Gastrocnemius medialis (tissue), 4 donors: Measurements from ENCODE around the gene ZNF571.

Experiments used
- POLR2A ChIP-seq, 2 donors: fragments of 450-650 bp; IDR thresholded peaks; one replicate each; pipeline ENCODE4 v1.6.1; 2017; ENCODE audit warnings: antibody characterized with exemption in 2 of 2, mild to moderate bottlenecking in 2 of 2, moderate library complexity in 2 of 2
- TF ChIP-seq, protein P1 (sequence below), 5 experiments: fragments of 450-650 bp in 3 of 5; fragments of 200-600 bp in 2 of 5; sonication (generic) in 2 of 5; IDR thresholded peaks in 4 of 5; conservative IDR thresholded peaks in 1 of 5; 1 replicate in 4 of 5; 2 replicates in 1 of 5; pipeline ENCODE4 v1.5.1; 2016 to 2019; ENCODE audit warnings: antibody characterized with exemption in 5 of 5, mild to moderate bottlenecking in 3 of 5, moderate library complexity in 3 of 5

DNA sequence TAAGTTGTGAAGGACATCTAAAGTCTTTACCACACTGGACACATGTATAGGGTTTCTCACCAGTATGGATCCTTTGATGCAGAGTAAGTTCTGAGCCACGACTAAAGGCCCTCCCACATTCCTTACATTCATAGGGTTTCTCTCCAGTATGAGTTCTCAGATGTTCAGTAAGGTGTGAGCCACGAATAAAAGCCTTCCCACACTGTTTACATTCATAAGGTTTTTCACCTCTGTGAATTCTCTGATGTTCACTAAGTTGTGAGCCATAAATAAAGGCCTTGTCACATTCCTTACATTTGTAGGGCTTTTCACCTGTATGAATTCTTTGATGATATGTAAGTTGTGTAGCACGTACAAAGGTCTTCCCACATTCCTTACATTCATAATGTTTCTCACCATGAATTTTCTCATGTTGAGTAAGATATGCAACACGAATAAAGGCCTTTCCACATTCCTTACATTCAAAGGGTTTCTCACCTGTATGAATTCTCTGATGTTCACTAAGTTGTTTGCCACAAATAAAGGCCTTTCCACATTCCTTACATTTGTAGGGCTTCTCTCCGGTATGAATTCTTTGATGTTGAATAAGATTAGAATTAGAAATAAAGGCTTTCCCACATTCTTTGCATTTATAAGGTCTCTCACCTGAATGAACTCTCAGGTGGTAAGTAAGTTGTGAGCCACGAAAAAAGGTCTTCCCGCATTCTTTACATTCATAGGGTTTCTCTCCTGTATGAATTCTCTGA, 29.8 kb downstream of the ZNF571 start:
- TF ChIP-seq, protein P1, sequence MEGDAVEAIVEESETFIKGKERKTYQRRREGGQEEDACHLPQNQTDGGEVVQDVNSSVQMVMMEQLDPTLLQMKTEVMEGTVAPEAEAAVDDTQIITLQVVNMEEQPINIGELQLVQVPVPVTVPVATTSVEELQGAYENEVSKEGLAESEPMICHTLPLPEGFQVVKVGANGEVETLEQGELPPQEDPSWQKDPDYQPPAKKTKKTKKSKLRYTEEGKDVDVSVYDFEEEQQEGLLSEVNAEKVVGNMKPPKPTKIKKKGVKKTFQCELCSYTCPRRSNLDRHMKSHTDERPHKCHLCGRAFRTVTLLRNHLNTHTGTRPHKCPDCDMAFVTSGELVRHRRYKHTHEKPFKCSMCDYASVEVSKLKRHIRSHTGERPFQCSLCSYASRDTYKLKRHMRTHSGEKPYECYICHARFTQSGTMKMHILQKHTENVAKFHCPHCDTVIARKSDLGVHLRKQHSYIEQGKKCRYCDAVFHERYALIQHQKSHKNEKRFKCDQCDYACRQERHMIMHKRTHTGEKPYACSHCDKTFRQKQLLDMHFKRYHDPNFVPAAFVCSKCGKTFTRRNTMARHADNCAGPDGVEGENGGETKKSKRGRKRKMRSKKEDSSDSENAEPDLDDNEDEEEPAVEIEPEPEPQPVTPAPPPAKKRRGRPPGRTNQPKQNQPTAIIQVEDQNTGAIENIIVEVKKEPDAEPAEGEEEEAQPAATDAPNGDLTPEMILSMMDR (IDR thresholded peaks at IDR 0.05 in 4 of 5, conservative IDR thresholded peaks at IDR 0.05 in 1 of 5), result no peak
- TF ChIP-seq POLR2A (IDR thresholded peaks at IDR 0.05), result no peak
